ENCODE results near the gene TRAPPC14. TPM values are rescaled to one million over a fixed set of nuclear protein-coding genes. Genes with fewer than 3 reads are reported as not detected.
A peak's percentile ranks its signal among the peaks of the same experiment; 100 is the strongest.

TRAPPC14 gene
- total and polyA plus RNA-seq, 5 donors from 2014 or later: 2.3 to 54.6 (median 4.1) TPM

DNA sequence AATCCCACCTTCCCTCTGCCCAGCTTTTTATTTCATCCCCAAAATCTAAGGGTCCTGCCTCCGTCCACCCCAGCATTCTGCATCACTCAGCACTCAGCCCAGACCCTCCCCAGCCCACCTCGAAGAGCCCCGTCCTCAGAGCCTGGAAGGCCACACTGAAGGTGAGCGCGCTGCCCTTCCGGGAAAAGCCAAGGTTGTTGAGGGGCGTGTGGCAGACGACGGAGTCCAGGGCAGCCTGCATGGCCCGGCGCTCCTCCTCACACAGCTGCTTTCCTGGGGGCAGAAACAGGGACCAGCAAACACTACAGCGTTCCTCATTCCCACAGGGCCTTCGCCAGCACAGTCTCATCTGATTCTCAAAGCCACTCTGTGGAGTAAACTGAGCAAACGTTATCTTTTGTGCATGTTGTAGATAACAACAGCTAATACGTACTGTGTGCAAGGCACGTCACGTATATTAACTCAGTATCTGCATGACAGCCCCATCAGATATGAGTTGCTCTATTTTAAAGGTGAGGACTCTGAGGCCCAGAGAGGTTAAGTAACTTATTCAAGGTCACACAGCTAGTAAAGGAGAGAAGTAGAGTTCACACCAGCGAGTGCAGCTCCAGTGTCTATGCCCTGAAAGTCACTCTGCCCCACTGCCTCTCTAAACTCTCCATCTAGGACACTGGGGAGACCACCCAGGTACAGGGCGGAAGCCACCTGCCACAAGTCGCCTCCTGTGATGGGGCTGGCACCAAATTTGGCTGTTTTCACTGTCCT, 2.8 kb downstream of the TRAPPC14 start:
- Histone ChIP-seq H3K27ac (ENCODE audit: insufficient read depth, low read length, poor library complexity, severe bottlenecking) (peak overlapping the region; percentile 85), H3K9me3 (ENCODE audit: control insufficient read depth in 2 of 2, low read length in 2 of 2) (no peaks in the 10 kb centered on the region), H3K27me3 (ENCODE audit: control insufficient read depth, insufficient read depth, low read length) (no peaks in the 10 kb centered on the region), H3K36me3 (ENCODE audit: control insufficient read depth, insufficient read depth, low read length) (peaks cover 43% of the 10 kb centered on the region), H3K4me1 (ENCODE audit: control insufficient read depth, insufficient read depth, low read length, poor library complexity, severe bottlenecking) (peaks cover 41% of the 10 kb centered on the region), H3K4me3 (ENCODE audit: low read depth, low read length) (no peak overlapping the region)
- peak overlapping the region; percentile 57 to 98 (median 78) for H3K4me3 Mint-ChIP-seq
- H3K27me3 Mint-ChIP-seq: peaks cover 4% of the 10 kb centered on the region
- H3K36me3 Mint-ChIP-seq: peaks cover 15% of the 10 kb centered on the region
- ATAC-seq (ENCODE audit: low read depth in 2 of 2): no peak
- H3K27ac Mint-ChIP-seq: peak overlapping the region in 2 of 3 donors; percentile 63 to 64
- no peak for DNase-seq
- peaks cover 0 to 84% (median 34%) of the 10 kb centered on the region in 4 donors for H3K4me1 Mint-ChIP-seq
- H3K9me3 Mint-ChIP-seq: no peaks in the 10 kb centered on the region

GRCh38 chr7:100154651-100155491, 3.7 kb downstream of the TRAPPC14 start:
- no peaks in the 10 kb centered on the region for H3K27me3 ChIP-seq (ENCODE audit: control insufficient read depth, insufficient read depth, low read length)
- H3K4me3 Mint-ChIP-seq: peak overlapping the region in 2 of 4 donors; percentile 24 to 98

GRCh38 chr7:100153708-100154535, 4.6 kb downstream of the TRAPPC14 start:
- H3K4me1 Mint-ChIP-seq: peaks cover 7 to 80% (median 38%) of the 10 kb centered on the region in 4 donors
- Histone ChIP-seq H3K4me1 (ENCODE audit: control insufficient read depth, insufficient read depth, low read length, poor library complexity, severe bottlenecking) (peaks cover 53% of the 10 kb centered on the region), H3K4me3 (ENCODE audit: low read depth, low read length) (no peak overlapping the region), H3K9me3 (ENCODE audit: control insufficient read depth in 2 of 2, low read length in 2 of 2) (no peaks in the 10 kb centered on the region), H3K27ac (ENCODE audit: insufficient read depth, low read length, poor library complexity, severe bottlenecking) (peak overlapping the region; percentile 41), H3K36me3 (ENCODE audit: control insufficient read depth, insufficient read depth, low read length) (peaks cover 43% of the 10 kb centered on the region), H3K27me3 (ENCODE audit: control insufficient read depth, insufficient read depth, low read length) (no peaks in the 10 kb centered on the region)
- no peaks in the 10 kb centered on the region for H3K27me3 Mint-ChIP-seq
- peak overlapping the region in 2 of 3 donors; percentile 12 to 32 for H3K27ac Mint-ChIP-seq
- ATAC-seq (ENCODE audit: low read depth in 2 of 2) (no peak), DNase-seq (no peak)
- peaks cover 21% of the 10 kb centered on the region for H3K36me3 Mint-ChIP-seq
- peak overlapping the region in 2 of 4 donors; percentile 13 to 50 for H3K4me3 Mint-ChIP-seq
- no peaks in the 10 kb centered on the region for H3K9me3 Mint-ChIP-seq

More at GRCh38 chr7:100154651-100155491, 3.7 kb downstream of the TRAPPC14 start:
- no peak overlapping the region for H3K27ac ChIP-seq (ENCODE audit: insufficient read depth, low read length, poor library complexity, severe bottlenecking)
- peaks cover 43% of the 10 kb centered on the region for H3K36me3 ChIP-seq (ENCODE audit: control insufficient read depth, insufficient read depth, low read length)
- H3K4me1 ChIP-seq (ENCODE audit: control insufficient read depth, insufficient read depth, low read length, poor library complexity, severe bottlenecking): peaks cover 49% of the 10 kb centered on the region
- H3K4me3 ChIP-seq (ENCODE audit: low read depth, low read length): no peak overlapping the region
- Mint-ChIP-seq H3K27ac (peak overlapping the region in 1 of 3 donors; percentile 12), H3K4me1 (peaks cover 7 to 84% (median 38%) of the 10 kb centered on the region in 4 donors), H3K27me3 (peaks cover 4% of the 10 kb centered on the region), H3K36me3 (peaks cover 21% of the 10 kb centered on the region), H3K9me3 (no peaks in the 10 kb centered on the region)
- ATAC-seq (ENCODE audit: low read depth in 2 of 2): no peak
- H3K9me3 ChIP-seq (ENCODE audit: control insufficient read depth in 2 of 2, low read length in 2 of 2): no peaks in the 10 kb centered on the region
- DNase-seq: no peak

DNA sequence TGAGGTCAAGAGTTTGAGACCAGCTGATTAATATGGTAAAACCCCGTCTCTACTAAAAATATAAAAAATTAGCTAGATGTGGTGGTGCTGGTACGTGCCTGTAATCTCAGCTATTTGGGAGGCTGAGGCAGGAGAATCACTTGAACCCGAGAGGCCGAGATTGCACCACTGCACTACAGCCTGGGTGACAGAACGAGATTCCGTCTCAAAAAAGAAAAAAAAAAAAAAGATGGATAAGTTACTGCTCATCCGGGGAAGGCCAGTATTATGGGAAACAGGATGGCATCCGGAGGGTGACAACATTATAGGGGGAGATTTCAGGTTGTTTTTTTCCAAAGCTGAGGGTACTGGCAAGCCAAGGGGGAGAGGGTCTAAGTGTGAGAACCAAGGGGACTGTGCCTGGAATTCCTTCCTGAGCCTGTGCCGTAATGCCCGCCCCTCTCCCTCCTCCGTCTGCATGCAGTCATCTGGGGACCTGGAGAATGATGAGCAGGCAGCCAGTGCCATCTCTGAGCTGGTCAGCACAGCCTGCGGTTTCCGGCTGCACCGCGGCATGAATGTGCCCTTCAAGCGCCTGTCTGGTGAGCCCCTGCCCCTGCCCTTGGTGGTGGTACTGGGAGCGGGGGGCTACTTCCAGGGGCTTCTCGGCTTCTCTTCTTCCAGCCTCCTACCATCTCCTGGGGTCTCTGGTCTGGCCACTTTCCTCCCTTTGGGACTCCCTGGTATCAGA, 5.4 kb downstream of the TRAPPC14 start:
- Histone ChIP-seq H3K36me3 (ENCODE audit: control insufficient read depth, insufficient read depth, low read length) (peaks cover 43% of the 10 kb centered on the region), H3K4me1 (ENCODE audit: control insufficient read depth, insufficient read depth, low read length, poor library complexity, severe bottlenecking) (peaks cover 53% of the 10 kb centered on the region), H3K9me3 (ENCODE audit: control insufficient read depth in 2 of 2, low read length in 2 of 2) (no peaks in the 10 kb centered on the region), H3K27ac (ENCODE audit: insufficient read depth, low read length, poor library complexity, severe bottlenecking) (peak overlapping the region; percentile 41), H3K4me3 (ENCODE audit: low read depth, low read length) (no peak overlapping the region), H3K27me3 (ENCODE audit: control insufficient read depth, insufficient read depth, low read length) (no peaks in the 10 kb centered on the region)
- Mint-ChIP-seq H3K4me3 (peak overlapping the region in 3 of 4 donors; percentile 4 to 50 (median 36)), H3K9me3 (no peaks in the 10 kb centered on the region), H3K27me3 (no peaks in the 10 kb centered on the region), H3K36me3 (peaks cover 21% of the 10 kb centered on the region), H3K4me1 (peaks cover 7 to 84% (median 44%) of the 10 kb centered on the region in 4 donors), H3K27ac (peak overlapping the region in 2 of 3 donors; percentile 42 to 43)
- no peak for DNase-seq
- ATAC-seq (ENCODE audit: low read depth in 2 of 2): no peak

DNA sequence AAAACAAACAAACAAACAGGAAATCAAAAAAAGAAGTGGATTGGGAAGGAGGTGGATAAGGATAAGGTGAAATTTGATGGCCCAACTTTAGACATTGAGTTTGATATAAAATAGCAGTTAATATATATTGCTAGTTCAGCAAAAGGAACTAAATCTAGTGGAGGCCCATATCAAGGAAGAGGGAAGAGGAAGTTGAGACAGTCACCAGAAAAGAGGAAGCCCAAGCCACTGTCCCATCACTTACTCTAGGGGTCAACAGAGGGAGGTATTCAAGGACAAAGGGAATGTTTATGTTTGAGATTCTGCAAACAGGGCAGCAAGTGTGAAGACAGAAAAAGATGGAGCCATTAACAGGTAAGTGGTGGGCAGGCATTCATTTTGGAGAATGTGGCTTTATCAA, 6.1 kb downstream of the TRAPPC14 start:
- no peak for ATAC-seq (ENCODE audit: low read depth in 2 of 2)
- H3K36me3 Mint-ChIP-seq: peaks cover 21% of the 10 kb centered on the region

DNA sequence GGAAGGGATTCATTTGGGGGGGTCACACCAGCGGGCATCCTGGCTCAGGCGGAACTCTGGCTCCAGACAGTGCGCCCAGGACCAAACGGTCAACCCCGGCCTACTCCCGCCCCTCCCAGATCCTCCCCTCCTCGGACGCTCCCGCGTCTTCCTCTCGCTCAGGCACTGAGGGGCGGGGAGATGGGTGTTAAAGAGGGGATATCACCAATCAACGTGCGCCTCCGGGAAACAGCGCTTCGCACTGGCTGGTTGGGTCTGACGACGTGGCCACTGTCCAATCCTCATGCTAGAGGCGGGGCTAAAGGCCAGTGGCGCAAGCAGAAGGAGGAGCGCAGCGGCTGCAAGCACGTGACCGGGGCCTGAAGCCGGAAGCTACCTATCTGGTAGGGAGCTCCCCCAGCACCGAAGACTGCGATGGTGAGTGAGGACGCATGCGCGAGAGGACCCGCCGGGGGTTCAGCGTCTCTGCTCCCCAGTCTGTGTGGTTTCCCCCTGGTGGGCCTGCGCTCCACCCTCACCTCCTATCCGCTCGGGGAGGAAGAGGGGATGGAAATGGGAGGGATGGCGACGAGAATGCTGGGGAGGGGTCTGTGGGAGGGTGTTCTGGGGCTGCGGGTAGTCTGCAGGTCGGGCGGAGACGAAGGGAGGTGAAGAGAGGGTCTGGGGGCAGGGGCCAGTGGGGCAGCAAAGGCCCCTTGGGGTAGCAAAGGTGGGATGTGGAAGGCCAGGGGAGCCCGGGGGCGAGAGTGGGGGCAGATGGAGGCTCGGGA, 9.8 kb downstream of the TRAPPC14 start, which contains the start of gene LAMTOR4:
LAMTOR4 (plus strand) TSS at position 360 of the 770 bp plus-strand sequence; CDS start at position 415, 55 bp downstream.
- H3K4me3 Mint-ChIP-seq: peak within 1 kb of the TSS; percentile 90 to 99 (median 92)
- Histone ChIP-seq H3K27me3 (ENCODE audit: control insufficient read depth, insufficient read depth, low read length) (no peaks in the 10 kb centered on the region), H3K36me3 (ENCODE audit: control insufficient read depth, insufficient read depth, low read length) (peaks cover 11% of the 10 kb centered on the region), H3K4me1 (ENCODE audit: control insufficient read depth, insufficient read depth, low read length, poor library complexity, severe bottlenecking) (peaks cover 24% of the 10 kb centered on the region), H3K27ac (ENCODE audit: insufficient read depth, low read length, poor library complexity, severe bottlenecking) (peak within 1 kb of the TSS; percentile 95), H3K9me3 (ENCODE audit: control insufficient read depth in 2 of 2, low read length in 2 of 2) (no peaks in the 10 kb centered on the region), H3K4me3 (ENCODE audit: low read depth, low read length) (peak within 1 kb of the TSS; percentile 89)
- DNase-seq (peak; percentile 98 to 99 (median 99)), ATAC-seq (ENCODE audit: low read depth in 2 of 2) (peak; percentile 96 to 98)
- H3K36me3 Mint-ChIP-seq: peaks cover 15% of the 10 kb centered on the region
- peak within 1 kb of the TSS; percentile 97 to 99 (median 98) for H3K27ac Mint-ChIP-seq
- no peaks in the 10 kb centered on the region for H3K9me3 Mint-ChIP-seq
- H3K27me3 Mint-ChIP-seq: no peaks in the 10 kb centered on the region
- H3K4me1 Mint-ChIP-seq: peaks cover 7 to 49% (median 29%) of the 10 kb centered on the region in 4 donors

More for the DNA sequence above, 6.1 kb downstream of the TRAPPC14 start:
- Mint-ChIP-seq H3K4me1 (peaks cover 7 to 81% (median 42%) of the 10 kb centered on the region in 4 donors), H3K27ac (peak overlapping the region; percentile 42 to 93 (median 43)), H3K4me3 (peak overlapping the region in 2 of 4 donors; percentile 4 to 19), H3K27me3 (no peaks in the 10 kb centered on the region), H3K9me3 (no peaks in the 10 kb centered on the region)
- Histone ChIP-seq H3K9me3 (ENCODE audit: control insufficient read depth in 2 of 2, low read length in 2 of 2) (no peaks in the 10 kb centered on the region), H3K4me3 (ENCODE audit: low read depth, low read length) (no peak overlapping the region), H3K27me3 (ENCODE audit: control insufficient read depth, insufficient read depth, low read length) (no peaks in the 10 kb centered on the region), H3K4me1 (ENCODE audit: control insufficient read depth, insufficient read depth, low read length, poor library complexity, severe bottlenecking) (peaks cover 50% of the 10 kb centered on the region), H3K36me3 (ENCODE audit: control insufficient read depth, insufficient read depth, low read length) (peaks cover 43% of the 10 kb centered on the region), H3K27ac (ENCODE audit: insufficient read depth, low read length, poor library complexity, severe bottlenecking) (peak overlapping the region; percentile 10)
- DNase-seq: no peak
